Measurements from ENCODE around the gene GPRC5D.

DNA sequence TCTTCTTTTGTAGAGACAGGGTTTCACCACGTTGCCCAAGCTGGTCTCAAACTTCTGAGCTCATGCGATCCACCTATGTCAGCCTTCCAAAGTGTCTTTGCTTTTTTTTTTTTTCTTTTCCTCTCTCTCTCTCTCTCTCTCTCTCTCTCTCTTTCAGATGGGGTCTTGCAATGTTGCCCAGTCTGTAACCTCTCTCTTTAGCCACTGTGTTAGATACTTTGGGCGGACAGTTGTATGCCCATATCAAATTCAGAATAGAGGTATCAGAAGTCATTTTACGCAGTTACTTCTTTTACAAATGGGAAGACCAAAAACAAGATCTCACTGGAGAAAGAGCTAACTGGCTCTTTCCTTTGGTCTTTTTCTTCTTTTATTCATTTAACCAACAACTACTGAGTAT lies 41.4 kb upstream of the GPRC5D start:
- TF ChIP-seq, protein P1, sequence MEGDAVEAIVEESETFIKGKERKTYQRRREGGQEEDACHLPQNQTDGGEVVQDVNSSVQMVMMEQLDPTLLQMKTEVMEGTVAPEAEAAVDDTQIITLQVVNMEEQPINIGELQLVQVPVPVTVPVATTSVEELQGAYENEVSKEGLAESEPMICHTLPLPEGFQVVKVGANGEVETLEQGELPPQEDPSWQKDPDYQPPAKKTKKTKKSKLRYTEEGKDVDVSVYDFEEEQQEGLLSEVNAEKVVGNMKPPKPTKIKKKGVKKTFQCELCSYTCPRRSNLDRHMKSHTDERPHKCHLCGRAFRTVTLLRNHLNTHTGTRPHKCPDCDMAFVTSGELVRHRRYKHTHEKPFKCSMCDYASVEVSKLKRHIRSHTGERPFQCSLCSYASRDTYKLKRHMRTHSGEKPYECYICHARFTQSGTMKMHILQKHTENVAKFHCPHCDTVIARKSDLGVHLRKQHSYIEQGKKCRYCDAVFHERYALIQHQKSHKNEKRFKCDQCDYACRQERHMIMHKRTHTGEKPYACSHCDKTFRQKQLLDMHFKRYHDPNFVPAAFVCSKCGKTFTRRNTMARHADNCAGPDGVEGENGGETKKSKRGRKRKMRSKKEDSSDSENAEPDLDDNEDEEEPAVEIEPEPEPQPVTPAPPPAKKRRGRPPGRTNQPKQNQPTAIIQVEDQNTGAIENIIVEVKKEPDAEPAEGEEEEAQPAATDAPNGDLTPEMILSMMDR (IDR thresholded peaks at IDR 0.05), result no peak
- TF ChIP-seq POLR2A (IDR thresholded peaks at IDR 0.05), result no peak

Measured in testis (tissue), 2 donors.